PC-3 (cell line): ENCODE results near the gene TNFAIP8. TPM values are rescaled to one million over a fixed set of nuclear protein-coding genes. Genes with fewer than 3 reads are reported as not detected.

Source experiments
- ATAC-seq: fragments of 200-7000 bp; cut with Tn5 transposase; 2 replicates; pipeline ENCODE4 v1.9.1; 2020; ENCODE audit warnings: mild to moderate bottlenecking, moderate library complexity
- BruUV-seq: library from RNA; stranded (reverse); fragments of 400-500 nt; replicated peaks from 2 replicates; lab custom pipeline; 2021; lab: Mats Ljungman, UMichigan
- CTCF ChIA-PET: fragments of 300-600 bp; sonication (Branson Sonifier 250); formaldehyde crosslinking; loops from one replicate; lab custom pipeline; 2022; ENCODE audit warnings: antibody characterized with exemption; lab: Charles Lee
- POLR2A ChIA-PET: fragments of 300-600 bp; sonication (Branson Sonifier 250); formaldehyde crosslinking; loops from one replicate; lab custom pipeline; 2022; ENCODE audit warnings: antibody characterized with exemption; ENCODE audit not compliant: unreplicated experiment; lab: Charles Lee
- DNase-seq: peaks from one replicate; pipeline ENCODE4 v3.0.0-alpha.2; 2015
- H2AFZ ChIP-seq: fragments of 300-600 bp; sonication (generic); 2 replicates; pipeline ENCODE4 v1.6.0; 2016; ENCODE audit warnings: antibody characterized with exemption, low read length
- H3F3A ChIP-seq: fragments of 300-600 bp; sonication (generic); one replicate; pipeline ENCODE4 v1.6.0; 2017; ENCODE audit warnings: antibody characterized with exemption, low read length, control low read depth, mild to moderate bottlenecking; ENCODE audit not compliant: unreplicated experiment
- H3K27ac ChIP-seq: fragments of 300-600 bp; sonication (generic); 2 replicates; pipeline ENCODE4 v1.5.1; 2016; ENCODE audit warnings: mild to moderate bottlenecking, low read length
- H3K27me3 ChIP-seq: fragments of 300-600 bp; sonication (generic); 2 replicates; pipeline ENCODE4 v1.6.1; 2016; ENCODE audit warnings: low read length, mixed read lengths
- H3K36me3 ChIP-seq: fragments of 300-600 bp; sonication (generic); 2 replicates; pipeline ENCODE4 v1.6.1; 2016; ENCODE audit warnings: low read depth, mixed run types, low read length, mixed read lengths
- H3K4me1 ChIP-seq: fragments of 300-600 bp; sonication (generic); 2 replicates; pipeline ENCODE4 v1.5.1; 2016; ENCODE audit warnings: low read length; ENCODE audit not compliant: insufficient read depth
- H3K4me2 ChIP-seq: fragments of 300-600 bp; sonication (generic); 2 replicates; pipeline ENCODE4 v1.6.0; 2016; ENCODE audit warnings: low read length
- H3K4me3 ChIP-seq: fragments of 300-600 bp; sonication (generic); 2 replicates; pipeline ENCODE4 v1.5.1; 2016; ENCODE audit warnings: mild to moderate bottlenecking, low read length, mixed read lengths
- H3K79me2 ChIP-seq: fragments of 300-600 bp; sonication (generic); 2 replicates; pipeline ENCODE4 v1.6.1; 2017; ENCODE audit warnings: low read length, mixed read lengths
- H3K9ac ChIP-seq: fragments of 300-600 bp; sonication (generic); 2 replicates; pipeline ENCODE4 v1.6.0; 2016; ENCODE audit warnings: mild to moderate bottlenecking, low read length
- H3K9me2 ChIP-seq: fragments of 300-600 bp; sonication (generic); replicated peaks from 2 replicates; pipeline ENCODE4 v1.6.1; 2016; ENCODE audit warnings: mixed run types, low read length, mixed read lengths
- H3K9me3 ChIP-seq: fragments of 300-600 bp; sonication (generic); 2 replicates; pipeline ENCODE4 v1.6.1; 2016; ENCODE audit warnings: low read length, mixed read lengths
- H4K20me1 ChIP-seq: fragments of 300-600 bp; sonication (generic); 2 replicates; pipeline ENCODE4 v1.6.1; 2016; ENCODE audit warnings: low read length, mixed read lengths
- EZH2 ChIP-seq: fragments of 300-600 bp; sonication (generic); IDR thresholded peaks from one replicate; pipeline ENCODE4 v1.6.1; 2017; ENCODE audit warnings: antibody characterized with exemption, mild to moderate bottlenecking, low read length; ENCODE audit not compliant: unreplicated experiment
- EZH2phosphoT487 ChIP-seq: fragments of 300-600 bp; sonication (generic); IDR thresholded peaks from 2 replicates; pipeline ENCODE4 v1.6.1; 2018; ENCODE audit warnings: mild to moderate bottlenecking, antibody characterized with exemption, low read length, borderline replicate concordance
- intact Hi-C: fragments of 100-400 bp; cut with micrococcal nuclease; formaldehyde crosslinking; loops from 2 replicates; pipeline ENCODE4 v1.9.0; 2023
- total RNA-seq: library from RNA; depleted of rRNA; stranded (reverse); fragments of >200 nt; gene quantifications from 2 replicates; pipeline ENCODE4 v1.2.3, GENCODE V29; 2014
- TF ChIP-seq, protein P1 (sequence below): fragments of 300-600 bp; sonication (generic); conservative IDR thresholded peaks from 2 replicates; pipeline ENCODE4 v1.5.1; 2017; ENCODE audit warnings: antibody characterized with exemption, low read depth, mild to moderate bottlenecking, low read length

TNFAIP8 gene
- total RNA-seq, 1 experiment from 2014 or later, result 20.0 TPM

DNA sequence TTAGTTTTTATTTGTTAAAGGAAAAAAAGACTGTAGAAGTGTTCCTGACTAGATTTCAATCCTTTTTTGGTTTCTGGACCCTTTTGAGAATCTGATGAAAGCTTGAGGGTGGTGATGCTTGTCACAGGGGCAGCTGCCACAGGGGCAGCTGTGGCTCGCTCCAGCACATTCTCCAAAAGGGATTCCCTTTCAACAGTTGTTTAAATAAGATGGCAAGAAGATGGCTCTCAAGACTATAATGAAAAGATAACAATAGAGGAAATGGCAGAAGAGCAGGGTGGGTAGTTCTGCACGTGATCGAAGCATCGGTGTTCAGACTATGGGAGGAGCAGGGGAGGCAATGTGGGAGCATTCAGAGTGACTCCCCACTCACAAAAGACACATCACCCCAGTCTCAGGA lies 46.5 kb upstream of the TNFAIP8 start:
- no peaks in the 10 kb centered on the region for H3K9me3 ChIP-seq
- DNase-seq, result no peak
- H3K27ac ChIP-seq, result no peak overlapping the region
- no peaks in the 10 kb centered on the region for H3K79me2 ChIP-seq
- CTCF ChIA-PET, result no interaction called here
- H4K20me1 ChIP-seq, result no peaks in the 10 kb centered on the region
- no peak overlapping the region for H3K4me3 ChIP-seq
- H3K4me1 ChIP-seq, result peaks cover 10% of the 10 kb centered on the region
- no peak for TF ChIP-seq EZH2
- no peak for TF ChIP-seq EZH2phosphoT487
- TF ChIP-seq, protein P1, sequence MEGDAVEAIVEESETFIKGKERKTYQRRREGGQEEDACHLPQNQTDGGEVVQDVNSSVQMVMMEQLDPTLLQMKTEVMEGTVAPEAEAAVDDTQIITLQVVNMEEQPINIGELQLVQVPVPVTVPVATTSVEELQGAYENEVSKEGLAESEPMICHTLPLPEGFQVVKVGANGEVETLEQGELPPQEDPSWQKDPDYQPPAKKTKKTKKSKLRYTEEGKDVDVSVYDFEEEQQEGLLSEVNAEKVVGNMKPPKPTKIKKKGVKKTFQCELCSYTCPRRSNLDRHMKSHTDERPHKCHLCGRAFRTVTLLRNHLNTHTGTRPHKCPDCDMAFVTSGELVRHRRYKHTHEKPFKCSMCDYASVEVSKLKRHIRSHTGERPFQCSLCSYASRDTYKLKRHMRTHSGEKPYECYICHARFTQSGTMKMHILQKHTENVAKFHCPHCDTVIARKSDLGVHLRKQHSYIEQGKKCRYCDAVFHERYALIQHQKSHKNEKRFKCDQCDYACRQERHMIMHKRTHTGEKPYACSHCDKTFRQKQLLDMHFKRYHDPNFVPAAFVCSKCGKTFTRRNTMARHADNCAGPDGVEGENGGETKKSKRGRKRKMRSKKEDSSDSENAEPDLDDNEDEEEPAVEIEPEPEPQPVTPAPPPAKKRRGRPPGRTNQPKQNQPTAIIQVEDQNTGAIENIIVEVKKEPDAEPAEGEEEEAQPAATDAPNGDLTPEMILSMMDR, result no peak
- no peak overlapping the region for H2AFZ ChIP-seq
- no TSS peak for BruUV-seq
- POLR2A ChIA-PET, result no interaction called here
- H3K9me2 ChIP-seq, result no peaks in the 10 kb centered on the region
- no peaks in the 10 kb centered on the region for H3K27me3 ChIP-seq
- no peaks in the 10 kb centered on the region for H3K36me3 ChIP-seq
- intact Hi-C loops, result no loop called here
- H3K9ac ChIP-seq, result no peak overlapping the region
- no peak overlapping the region for H3K4me2 ChIP-seq
- no peaks in the 10 kb centered on the region for H3F3A ChIP-seq
- no peak for ATAC-seq

DNA sequence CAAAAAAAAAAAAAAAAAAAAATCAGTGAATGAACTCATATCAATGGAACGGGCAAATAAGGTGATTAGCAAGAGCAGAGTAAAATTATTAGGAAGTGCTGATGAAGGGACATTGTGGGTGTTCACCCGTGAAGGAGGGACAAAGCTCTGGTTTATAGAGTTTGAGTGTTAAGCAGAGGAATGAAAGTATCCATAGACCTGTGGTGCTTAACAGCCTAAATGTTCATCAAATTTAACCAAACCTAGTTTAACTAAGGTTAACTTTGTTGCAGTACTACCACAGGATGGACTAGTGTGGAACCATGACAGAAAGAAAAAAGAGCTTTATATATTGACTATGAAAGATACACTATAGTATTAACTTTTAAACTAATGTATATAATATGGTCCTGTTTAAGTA lies 44.1 kb upstream of the TNFAIP8 start:
- Histone ChIP-seq H3F3A (no peaks in the 10 kb centered on the region), H3K79me2 (no peaks in the 10 kb centered on the region), H3K36me3 (no peaks in the 10 kb centered on the region), H3K27ac (no peak overlapping the region), H3K4me1 (no peaks in the 10 kb centered on the region), H3K4me3 (no peak overlapping the region), H3K4me2 (no peak overlapping the region), H3K9ac (no peak overlapping the region), H3K9me3 (no peaks in the 10 kb centered on the region), H3K9me2 (no peaks in the 10 kb centered on the region), H3K27me3 (no peaks in the 10 kb centered on the region), H2AFZ (no peak overlapping the region), H4K20me1 (no peaks in the 10 kb centered on the region)
- ATAC-seq, result no peak
- TF ChIP-seq, protein P1, result no peak
- no peak for TF ChIP-seq EZH2phosphoT487
- ChIA-PET POLR2A (no interaction called here), CTCF (no interaction called here)
- DNase-seq, result no peak
- BruUV-seq, result no TSS peak
- intact Hi-C loops, result no loop called here

DNA sequence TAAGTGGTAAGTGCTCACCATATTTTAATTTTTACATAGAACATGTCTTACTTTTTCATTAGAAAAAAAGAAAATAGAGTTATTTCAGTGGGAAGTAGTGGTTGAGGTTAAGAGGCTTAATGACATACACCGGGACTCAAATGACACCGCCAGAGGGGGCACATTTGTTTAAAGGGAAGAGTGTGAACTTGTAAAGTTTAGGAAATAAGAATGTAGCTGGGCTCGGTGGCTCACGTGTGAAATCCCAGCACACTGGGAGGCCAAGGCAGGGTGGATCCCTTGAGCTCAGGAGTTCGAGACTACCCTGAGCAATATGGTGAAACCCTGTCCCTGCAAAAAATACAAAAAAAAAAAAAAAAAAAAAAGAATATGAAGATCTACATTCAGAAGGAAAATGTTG lies 43.4 kb upstream of the TNFAIP8 start:
- Histone ChIP-seq H3K4me2 (no peak overlapping the region), H3K4me1 (no peaks in the 10 kb centered on the region), H3K79me2 (no peaks in the 10 kb centered on the region), H3K9me3 (no peaks in the 10 kb centered on the region), H3K9me2 (no peaks in the 10 kb centered on the region), H3K9ac (no peak overlapping the region), H3K27ac (no peak overlapping the region), H2AFZ (no peak overlapping the region), H3K27me3 (no peaks in the 10 kb centered on the region), H4K20me1 (no peaks in the 10 kb centered on the region), H3F3A (no peaks in the 10 kb centered on the region), H3K36me3 (no peaks in the 10 kb centered on the region), H3K4me3 (no peak overlapping the region)
- ChIA-PET POLR2A (no interaction called here), CTCF (no interaction called here)
- DNase-seq (no peak), ATAC-seq (no peak)
- TF ChIP-seq, protein P1, result no peak
- no peak for TF ChIP-seq EZH2
- no peak for TF ChIP-seq EZH2phosphoT487
- intact Hi-C loops, result no loop called here
- BruUV-seq, result no TSS peak
